ENCODE data around the gene UST. TPM values are rescaled to one million over a fixed set of nuclear protein-coding genes. Genes with fewer than 3 reads are reported as not detected.
"Not testable (repeated sequence)": the region's sequence is repeated elsewhere in the genome, so short reads cannot be mapped to it uniquely, and the experiment has no call there.

The UST gene
- polyA plus RNA-seq, 4 donors: 9.0 to 13.6 (median 11.8) TPM

DNA sequence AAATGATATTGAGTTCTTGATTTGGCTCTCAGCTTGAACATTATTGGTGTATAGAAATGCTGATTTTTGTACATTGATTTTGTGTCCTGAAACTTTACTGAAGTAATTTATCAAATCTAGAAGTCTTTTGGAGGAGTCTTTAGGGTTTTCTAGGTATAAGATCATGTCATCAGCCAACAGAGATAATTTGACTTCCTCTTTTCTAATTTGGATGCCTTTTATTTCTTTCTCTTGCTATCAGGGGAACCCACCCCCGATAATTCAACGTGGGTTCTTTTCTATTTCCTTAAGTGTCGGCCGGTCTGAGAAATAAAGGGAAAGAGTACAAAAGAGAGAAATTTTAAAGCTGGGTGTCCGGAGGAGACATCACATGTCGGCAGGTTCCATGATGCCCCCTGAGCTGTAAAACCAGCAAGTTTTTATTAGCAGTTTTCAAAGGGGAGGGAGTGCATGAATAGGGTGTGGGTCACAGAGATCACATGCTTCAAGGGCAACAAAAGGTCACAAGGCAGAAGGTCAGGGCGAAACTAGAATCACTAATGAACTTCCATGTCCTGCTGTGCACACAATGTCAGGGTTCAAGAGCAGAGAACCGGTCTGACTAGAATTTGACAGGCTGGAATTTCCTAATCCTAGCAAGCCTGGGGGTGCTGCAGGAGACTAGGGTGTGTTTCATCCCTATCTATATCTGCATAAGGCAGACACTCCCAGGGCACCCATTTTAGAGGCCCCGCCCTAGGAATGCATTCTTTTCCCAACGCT is 17.6 kb downstream of the UST start:
- DNase-seq (ENCODE audit: low read depth in 4 of 4, low spot score in 2 of 4): not testable (repeated sequence)

DNA sequence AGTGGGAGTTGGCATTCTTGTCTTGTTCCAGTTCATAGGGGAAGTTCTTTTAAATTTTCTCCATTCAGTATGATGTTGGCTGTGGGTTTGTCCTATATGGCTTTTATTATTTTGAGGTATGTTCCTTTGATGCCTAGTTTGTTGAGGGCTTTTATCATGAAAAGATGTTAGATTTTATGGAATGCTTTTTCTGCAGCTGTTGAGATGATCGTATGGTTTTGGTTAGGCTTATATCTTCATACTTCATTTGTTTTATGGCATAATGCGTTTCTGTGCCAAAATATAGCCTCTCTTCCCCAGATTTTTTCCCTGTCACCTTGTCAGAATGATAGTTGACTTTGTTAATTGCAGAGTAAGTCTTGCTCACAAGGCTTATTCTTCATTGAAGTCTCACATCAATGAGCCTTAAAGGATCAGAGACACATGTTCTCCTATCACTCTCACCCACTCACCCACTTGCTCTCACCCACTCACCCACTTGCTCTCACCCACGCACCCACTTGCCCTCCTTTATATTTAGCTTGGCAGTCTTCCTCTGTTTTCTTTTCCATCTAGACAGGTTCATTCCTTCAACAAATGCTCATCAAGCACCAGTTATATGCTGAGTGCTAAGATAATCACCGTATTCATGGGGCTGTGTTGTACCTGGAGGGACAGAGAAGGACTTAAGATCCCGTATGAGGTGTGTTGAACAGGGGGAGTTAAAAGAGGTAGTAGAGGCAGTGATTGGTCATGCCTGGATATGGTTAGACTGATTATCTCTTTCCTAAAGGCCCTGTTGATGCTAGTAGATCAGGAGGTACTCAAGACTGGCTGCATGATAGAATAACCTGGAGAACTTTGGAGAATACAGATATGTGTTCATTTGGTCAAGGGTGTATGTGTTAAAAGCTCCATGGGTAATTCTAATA is 19.3 kb downstream of the UST start:
- no peak for DNase-seq (ENCODE audit: low read depth in 4 of 4, low spot score in 2 of 4)

DNA sequence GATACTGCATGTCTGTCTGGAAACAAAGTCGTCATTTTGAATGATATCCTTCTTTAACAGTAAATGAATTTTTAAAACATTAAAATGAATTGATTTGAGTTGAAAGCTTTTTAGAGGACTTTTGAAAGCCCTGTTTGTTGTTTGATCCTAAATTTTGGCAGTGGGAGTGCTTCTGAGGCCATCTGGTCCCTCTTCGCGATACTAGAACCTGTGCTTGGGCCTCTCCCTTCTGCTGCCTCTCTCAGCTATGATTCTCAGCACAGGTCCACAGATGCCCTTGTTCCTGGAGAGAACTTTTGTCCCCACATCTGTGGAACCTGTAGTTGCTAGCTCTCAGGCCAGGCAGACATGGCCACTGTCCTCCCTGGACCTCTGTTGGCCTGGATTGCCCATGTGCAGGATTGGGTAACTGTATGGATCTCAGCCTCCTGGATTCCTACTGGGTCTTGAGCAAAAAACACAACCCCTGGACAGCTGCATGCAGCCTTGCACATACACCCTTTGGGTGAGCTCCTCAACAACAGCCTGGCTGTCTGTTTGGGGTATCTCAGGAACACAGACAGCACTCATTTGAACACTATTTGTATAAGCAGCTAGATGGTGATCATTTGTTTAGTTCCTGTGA is 21.9 kb downstream of the UST start:
- DNase-seq (ENCODE audit: low read depth in 4 of 4, low spot score in 2 of 4): no peak

DNA sequence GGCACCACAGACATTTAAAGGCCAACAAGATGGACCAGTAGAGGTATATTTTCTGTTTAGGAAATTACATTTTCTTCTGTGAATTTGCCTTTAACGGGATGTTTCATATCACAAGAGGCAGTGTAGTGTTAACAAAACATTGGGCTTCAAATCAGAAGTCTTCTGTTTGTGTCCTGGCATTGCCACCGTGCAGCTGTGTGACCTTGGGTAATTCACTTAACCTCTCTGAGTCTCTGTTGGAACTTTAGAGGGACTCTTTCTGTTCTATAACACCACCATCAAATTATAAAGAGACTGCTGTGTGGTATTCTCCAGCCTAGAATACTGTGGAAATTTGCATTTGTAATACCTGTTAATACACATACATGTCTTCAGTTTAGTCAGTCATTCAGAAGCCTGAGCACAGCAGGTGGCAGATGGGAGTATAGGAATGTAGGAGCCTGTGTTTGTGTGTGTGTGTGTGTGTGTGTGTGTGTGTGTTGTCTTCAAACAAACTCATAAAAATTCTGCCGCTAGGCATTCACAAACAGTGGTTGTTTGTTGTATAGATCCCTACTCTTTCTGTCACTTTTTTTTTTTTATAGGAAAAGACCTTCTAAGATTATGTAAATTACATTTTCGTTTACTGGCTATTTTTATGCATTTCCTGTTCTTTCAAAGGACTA is 22.6 kb downstream of the UST start:
- no peak for DNase-seq (ENCODE audit: low read depth in 4 of 4, low spot score in 2 of 4)

DNA sequence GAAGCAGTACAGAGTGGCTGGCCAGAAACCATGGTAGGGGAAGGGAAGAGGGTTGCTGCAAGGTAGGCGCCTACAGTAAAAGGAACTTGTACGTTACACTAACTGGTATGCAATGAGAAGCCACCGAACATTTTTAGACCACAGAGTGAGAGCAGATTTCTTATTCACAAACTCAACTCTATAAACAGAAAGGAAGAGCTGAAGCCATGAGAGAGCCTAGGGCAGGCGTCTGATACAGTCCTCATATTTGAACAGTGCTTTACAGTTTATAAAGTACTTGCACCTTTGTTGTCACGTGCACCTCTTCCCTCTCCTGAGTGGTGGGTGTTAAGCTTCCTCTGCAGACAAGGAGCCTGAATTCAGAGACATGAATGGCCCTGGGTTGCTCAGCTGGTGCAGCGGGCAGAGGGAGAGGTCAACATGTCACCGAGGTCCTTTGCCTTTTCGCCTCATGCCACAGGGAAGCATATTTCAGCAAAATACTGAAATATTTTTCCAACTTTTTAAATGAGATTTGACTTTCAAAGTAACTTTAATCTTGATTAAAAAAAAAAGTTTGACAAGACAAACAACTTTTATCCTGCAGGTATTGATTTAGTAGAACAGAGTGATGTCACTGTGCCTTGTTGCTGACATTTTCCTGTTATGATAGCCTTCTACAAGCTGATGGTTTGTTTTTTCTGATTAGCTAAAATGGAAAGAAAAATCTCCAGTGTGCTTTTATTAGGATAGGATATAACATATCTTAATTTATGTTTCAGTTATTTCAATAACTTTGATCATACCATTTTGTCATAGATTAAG is 23.8 kb downstream of the UST start:
- no peak for DNase-seq (ENCODE audit: low read depth in 4 of 4, low spot score in 2 of 4)

DNA sequence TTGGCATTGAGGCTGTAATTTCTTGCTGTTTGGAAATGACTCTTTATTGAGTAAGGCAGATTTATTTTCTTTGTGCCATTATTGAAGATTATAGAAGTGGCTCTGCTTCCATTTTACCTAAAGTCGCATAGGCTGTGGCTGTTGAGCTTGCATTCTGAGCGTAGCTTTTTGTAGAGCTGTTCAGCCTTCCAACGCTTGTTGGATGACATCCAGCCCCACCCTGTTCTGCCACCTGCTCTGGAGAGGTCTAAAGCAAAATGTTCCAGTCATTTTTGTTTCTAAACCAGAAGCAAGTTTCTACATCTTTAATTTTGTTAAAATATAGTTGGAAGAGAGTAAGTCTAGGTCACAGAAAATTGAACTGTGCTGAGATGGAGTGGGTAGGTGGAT is 24.4 kb downstream of the UST start:
- no peak for DNase-seq (ENCODE audit: low read depth in 4 of 4, low spot score in 2 of 4)

DNA sequence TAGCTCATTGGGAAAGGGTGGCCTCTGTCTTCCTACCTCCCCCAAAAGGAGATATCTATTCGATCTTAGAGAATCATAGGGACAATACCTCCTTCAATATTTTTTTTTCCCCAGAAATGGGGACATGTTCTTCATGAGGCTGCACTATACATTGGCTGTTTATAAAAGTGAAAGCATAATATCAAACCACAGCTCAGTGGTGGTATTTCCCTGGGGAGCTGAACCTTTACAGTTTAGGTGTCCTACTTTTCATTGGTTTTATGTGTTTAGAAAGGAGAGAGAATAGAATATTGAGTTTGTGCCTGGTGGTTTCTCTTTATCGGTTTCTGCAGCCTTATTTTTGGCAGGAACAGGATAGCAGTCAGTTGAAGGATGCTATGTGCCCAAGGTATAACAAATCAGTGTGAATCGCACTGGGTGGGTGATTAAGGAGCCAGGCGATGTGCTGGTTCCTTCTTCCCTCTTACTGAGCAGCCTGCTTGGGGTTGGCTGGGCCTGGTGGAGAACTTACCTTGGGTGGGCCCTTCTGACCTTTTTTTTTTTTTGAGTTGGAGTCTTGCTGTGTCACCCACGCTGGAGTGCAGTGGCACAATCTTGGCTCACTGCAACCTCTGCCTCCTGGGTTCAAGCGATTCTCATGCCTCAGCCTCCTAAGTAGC is 25.2 kb downstream of the UST start:
- no peak for DNase-seq (ENCODE audit: low read depth in 4 of 4, low spot score in 2 of 4)

DNA sequence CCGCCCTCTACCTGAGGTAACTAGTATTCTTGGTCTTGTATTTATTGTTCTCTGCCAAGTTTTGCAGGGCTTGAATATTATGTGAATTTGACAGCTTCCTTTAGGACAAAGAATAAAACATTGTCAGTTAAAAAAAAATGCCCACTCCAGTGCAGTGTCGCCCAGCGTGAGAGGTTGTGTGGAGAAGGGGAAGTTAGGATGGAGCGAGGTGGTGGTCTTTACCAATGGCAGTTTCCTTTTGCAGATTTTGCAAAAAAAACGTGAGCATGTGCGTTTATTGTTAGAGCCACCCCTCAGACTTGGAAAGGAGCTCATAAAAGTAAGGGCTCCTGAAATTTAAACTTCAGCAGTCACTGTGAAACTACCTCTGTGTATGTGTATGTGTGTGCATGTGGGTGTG is 28.3 kb downstream of the UST start:
- no peak for DNase-seq (ENCODE audit: low read depth in 4 of 4, low spot score in 2 of 4)

DNA sequence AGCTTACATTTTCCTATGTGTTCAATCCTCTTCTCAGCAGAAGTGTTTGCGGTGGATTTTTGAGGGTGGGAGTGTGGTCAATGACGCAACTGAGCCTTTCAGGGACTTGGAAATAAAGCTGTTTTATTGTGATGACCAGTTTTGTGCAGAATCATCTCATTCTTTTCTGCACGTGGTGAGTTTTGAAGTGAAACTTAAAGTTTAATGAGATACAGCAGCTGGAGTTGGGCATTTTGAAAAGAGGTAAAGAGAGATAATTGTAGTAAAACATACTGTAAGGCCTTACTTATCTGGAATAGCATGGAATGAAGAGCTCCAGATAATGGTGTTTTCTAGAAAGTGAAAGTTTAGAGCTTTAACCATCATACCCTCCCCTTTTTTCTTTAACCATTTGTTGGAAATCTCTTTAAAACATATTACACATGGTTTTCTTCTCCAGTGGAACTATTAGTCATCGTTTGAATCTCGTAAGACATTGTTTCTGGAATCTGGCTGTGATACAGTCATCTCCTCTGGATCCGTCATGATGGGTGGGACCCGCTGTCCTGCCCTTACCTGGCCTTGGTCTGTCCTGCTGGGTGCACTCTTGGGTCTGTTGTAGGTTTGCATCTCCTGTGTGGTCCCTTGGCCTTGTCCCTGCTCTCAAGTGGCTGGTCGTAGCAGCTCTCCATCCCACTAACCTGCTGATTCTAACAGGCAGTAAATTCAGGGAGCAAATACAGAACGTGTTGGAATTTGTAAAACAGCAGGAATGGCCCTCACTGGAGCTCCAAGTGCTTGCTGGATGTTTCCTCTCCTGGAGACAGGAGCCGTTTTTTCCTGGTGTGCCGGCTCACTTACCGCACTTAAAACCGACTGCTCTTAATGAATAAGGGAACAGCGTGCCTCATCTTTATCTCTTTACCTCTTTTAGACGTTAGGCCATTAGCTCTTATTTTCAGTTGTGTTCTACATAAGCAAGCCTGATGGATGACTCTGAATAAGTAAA is 29.8 kb downstream of the UST start:
- DNase-seq (ENCODE audit: low read depth in 4 of 4, low spot score in 2 of 4): no peak

DNA sequence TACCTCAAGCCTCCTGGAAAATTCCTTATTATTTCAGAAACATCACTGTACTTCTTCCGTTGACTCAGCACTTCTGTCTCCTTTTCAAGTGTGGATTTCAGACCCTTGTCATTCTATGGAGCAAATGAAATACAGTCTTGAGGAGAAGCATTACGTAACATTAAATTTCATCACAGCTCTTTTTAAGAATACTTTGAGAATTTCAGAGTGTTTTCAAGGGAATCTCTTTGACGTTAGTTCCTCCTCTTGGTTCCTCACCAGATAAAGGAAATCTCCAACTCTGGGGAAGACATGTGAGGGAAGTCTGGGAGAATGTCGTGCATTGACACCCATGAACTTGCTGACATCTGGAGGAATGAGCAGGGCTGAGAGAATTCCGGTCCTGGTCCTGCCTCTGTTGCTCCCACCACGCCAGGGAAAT is 32.3 kb downstream of the UST start:
- no peak for DNase-seq (ENCODE audit: low read depth in 4 of 4, low spot score in 2 of 4)

DNA sequence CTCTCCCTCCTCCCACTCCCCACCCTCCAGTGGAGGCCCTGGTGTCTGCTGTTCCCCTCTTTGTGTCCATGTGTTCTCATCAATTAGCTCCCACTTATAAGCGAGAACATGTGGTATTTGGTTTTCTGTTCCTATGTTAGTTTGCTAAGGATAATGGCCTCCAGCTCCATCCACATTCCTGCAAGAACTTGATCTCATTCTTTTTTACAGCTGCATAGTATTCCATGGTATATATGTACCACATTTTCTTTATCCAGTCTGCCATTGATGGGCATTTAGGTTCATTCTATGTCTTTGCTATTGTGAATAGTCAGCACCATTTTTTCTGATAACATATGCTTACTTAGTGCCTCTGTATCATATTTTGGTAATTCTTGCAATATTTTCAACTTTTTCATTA is 33.6 kb downstream of the UST start:
- not testable (repeated sequence) for DNase-seq (ENCODE audit: low read depth in 4 of 4, low spot score in 2 of 4)

DNA sequence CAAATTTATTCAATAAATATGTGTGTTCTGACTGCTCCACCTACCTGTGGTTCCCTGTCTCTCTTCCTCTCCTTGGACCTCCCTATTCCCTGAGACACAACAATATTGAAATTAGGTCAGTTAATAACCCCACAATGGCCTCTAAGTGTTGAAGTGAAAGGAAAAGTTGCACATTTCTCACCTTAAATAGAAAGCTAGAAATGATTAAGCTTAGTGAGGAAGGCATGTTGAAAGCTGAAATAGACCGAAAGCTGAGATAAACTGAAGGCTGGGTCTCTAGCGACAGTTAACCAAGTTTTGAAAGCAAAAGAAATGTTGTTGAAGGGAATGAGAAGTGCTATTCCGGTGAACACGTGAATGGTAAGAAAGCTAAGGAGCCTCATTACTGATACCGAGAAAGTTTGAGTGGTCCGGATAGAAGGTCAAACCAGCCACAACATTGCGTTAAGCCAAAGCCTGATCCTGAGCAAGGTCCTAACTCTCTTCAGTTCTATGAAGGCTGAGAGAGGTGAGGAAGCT is 34.1 kb downstream of the UST start:
- no peak for DNase-seq (ENCODE audit: low read depth in 4 of 4, low spot score in 2 of 4)

DNA sequence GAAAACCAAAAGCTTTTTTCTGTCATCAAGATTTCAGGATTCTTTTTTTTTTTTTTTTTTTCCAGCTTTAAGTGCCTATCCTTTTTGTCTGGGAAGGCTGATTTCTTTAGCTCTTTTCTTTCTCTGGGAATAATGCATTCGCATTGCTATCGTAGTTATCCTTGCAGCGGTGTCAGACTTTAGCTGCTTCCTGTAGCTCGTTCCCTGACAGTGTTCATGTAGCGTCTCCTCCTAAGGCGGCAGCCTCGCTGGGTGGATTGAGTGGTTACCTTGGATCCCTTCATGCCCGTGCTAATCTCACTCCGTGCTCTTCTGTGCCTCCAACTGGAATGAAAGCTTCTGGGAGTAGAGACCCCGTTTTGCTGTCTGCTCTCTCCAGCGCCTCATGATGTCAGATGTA is 43.1 kb downstream of the UST start:
- no peak for DNase-seq (ENCODE audit: low read depth in 4 of 4, low spot score in 2 of 4)

DNA sequence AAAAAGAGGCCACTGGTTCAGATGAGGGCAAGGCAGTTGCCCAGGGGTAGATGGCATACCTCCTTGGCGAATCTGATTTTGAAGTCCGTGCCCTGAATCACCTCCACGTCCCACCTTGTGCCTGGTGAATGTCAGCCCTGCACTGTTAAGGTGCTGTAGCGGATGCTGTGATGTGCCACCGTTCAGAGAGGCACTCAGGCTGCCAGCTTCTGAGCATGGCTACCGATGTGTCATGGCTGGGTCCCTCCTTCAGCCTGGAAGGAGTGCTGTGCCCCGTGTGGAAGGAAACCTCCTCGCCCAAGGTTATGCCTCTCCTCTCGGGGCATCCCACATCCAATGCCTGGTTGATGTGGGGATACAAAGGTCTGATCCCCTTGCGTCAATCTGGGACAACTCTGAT is 43.6 kb downstream of the UST start:
- DNase-seq (ENCODE audit: low read depth in 4 of 4, low spot score in 2 of 4): no peak

DNA sequence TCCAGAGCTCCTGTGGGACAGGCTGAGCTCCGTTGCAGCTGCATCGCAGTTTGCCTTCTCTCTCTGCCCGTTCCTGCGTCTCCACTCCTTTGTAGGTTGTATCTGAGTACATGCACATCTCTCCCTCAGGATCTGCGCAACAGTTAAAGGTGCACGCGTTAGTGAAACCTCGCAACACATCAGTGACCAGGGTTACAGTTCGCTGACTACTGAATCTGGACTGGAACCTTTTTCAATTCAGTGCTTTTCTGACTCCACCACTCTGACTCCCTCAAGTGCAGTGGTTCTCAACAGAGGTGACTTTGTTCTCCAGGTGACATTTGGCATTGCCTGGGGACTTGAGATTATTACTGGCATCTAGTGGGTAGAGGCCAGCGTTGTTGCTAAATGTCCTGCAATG is 44.0 kb downstream of the UST start:
- peak in 1 of 4 donors; percentile 15 for DNase-seq (ENCODE audit: low read depth in 4 of 4, low spot score in 2 of 4)

DNA sequence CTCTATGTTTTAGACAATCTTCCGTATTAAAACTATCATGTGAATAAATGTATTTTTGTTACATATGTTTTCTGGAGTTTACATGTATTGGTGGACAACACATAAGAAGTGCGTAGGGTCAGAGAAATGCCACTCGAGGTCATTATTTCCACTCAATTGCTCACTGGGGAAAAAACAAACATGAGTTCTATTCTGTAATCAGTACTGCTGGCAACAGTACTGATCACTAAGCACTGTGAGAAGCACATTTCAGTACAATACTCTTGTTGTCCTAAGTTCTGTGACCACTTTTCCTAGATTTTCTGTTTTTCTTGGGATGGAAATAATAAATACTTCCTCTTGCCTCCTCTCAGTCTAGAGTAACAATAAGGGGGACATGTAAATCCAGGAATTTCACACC is 44.5 kb downstream of the UST start:
- DNase-seq (ENCODE audit: low read depth in 4 of 4, low spot score in 2 of 4): no peak

DNA sequence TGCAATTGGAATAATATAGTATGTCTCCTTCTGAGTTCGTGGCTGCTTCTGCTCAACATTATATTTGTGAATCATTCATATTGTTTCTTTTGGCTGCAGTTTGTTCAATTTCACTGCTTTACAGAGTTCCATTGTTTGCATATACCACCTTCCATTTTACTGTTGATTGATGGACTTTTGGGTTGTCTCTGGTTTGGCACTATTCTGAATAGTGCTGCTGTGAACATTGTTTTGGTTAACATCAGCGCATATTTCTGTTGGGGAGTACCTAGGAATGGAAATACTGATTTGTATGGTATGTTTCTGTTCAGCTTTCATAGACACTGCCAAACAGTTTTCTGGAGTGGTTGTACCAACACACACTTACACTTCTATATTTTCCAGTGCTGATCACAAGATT is 46.9 kb downstream of the UST start:
- DNase-seq (ENCODE audit: low read depth in 4 of 4, low spot score in 2 of 4): no peak

DNA sequence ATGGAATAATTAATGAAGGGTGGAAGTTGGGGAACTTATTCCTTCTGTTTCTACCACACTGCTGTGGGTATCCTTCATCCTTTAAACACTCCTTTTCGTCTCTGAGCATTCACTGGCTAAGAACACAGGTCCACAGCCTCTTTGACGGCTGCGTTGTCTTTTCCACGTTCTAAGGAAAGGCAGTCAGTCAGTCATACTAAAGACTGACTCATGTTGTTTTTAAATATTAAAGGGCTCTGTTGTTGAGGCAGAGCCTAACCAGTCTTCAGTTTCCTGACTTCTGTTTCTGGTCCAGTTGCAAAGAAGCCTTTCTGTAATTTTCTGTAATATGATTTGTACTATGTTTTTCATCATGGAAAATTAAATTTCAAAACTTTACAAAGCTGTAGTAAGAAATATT is 48.0 kb downstream of the UST start:
- no peak for DNase-seq (ENCODE audit: low read depth in 4 of 4, low spot score in 2 of 4)

All from left renal cortex interstitium (tissue), 4 donors.